GM19324 (cell line): ENCODE measurements around the gene CCDC90B.

Source experiments
- ATAC-seq: cut with Tn5 transposase; IDR thresholded peaks from one replicate; pipeline ENCODE4 v1.9.1; 2021; ENCODE audit warnings: mild to moderate bottlenecking, moderate library complexity; ENCODE audit not compliant: unreplicated experiment, low FRiP score

CCDC90B gene

DNA sequence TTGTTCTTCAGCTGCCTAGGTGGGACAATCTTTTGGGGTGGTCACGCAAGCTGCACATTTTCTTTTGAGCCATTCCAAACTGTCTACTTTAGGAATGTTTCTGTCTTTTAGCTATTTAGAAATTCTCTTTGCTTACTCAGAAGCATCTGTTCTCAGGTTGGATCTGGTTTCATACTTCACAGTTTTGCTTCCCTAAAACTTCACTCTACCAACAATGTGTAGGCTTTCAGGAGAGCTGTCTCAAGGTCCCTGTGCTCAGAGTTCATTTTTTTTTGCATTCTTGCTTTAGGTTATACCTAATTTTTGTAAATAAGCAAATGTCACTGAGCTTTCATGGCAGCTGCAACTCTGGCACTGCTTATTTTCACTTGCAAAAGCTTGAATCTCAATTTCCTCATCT is 36.7 kb downstream of the CCDC90B start:
- ATAC-seq = no peak

DNA sequence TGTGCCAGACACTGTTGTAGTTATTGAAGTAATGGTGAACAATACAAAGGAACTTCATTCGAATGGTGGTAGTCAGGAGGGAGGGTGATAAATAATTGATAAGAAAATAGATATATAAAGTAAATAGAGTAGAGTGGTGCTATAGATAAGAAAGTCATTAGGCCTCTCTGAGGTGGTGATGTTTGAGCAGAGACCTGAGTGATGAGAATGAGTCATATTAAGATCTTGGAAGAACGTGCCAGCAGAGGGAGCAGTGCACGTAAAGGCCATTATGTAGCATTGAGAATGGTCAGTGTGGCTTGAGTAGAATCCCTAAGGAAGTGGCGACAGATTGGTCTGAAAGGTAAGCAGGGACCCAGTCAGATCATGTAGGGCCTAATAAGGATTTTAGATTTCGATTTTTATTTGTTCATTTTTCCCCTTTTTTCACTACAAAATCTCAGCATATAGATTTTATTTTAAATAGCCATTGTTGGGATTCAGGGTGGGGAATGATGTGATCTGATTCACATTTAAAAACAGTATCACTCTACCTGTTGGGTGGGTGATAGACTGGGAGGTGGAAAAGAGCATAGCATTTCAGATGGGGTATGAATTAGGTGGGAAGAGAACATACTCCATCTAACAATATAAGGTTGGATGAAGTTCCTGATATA is 44.7 kb downstream of the CCDC90B start:
- no peak for ATAC-seq

DNA sequence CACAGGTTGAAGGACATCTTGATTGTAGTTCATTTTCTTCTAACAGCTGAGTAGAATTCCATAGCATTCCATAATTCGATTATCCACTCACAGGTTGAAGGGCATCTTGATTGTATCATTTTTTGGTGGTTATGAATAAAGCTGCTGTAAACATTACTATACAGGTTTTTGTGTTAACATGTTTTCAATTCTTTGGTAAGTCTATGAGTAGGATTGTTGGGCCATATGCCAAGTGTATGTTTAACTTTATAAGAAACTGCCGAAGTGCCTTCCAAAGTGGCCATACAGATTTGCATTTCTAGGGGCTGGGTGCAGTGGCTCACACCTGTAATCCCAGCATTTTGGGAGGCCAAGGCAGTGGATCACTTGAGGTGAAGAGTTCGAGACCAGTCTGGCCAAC is 48.1 kb downstream of the CCDC90B start:
- no peak for ATAC-seq

DNA sequence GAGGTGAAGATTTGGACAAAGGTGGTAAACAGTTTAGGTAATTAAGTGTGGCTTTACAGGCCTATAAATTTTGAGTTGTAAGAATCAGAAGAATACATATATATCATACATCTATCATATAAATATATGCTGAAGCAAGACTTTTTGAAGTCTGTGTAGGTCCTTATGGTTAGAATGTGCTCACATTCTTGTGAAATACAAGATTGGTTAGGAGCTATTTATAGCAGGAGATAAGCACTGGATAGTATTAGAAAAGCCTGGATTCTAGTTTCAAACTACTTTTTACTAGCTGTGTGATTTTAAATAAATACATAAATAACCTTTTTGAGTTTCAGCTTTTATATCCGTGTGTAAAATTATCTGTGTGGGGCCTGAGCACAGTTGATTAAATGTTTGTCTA is 50.3 kb downstream of the CCDC90B start:
- ATAC-seq = no peak

DNA sequence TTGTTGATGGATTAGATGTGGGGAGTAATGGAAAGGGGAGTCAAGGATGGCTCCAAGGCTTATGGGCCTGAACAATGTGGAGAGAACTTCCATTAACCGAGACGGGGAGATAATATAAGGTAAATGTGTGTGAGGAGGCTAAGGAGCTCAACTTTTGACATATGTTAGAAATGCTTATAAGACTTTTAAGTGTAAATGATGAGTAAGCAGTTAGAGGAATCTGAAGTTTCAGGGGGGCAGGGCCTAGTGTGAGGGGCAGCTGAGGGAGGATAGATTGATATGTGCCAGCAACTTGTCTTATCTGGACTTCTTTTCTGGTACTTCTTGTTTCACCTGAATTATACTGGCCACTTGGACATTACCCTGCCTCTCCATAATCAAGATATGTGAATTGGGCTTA is 62.7 kb downstream of the CCDC90B start:
- ATAC-seq = no peak

DNA sequence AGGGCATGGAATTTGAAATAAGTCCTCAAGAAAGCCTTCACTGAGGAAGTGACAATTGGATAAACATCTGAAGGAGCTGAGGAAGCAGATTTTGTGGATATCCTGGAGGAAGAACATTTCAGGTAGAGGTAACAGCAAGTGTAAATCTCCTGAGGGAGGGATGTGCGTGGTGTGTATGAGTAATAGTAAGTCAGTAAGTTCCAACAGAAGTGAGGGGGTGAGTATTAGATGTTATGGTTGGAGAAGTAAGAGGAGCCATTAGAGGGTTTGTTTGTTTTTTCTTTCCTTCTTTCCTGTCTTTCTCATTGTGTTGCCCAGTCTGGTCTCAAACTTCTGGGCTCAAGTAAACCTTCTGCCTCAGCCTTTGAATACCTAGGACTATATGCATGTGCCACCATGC is 63.7 kb downstream of the CCDC90B start:
- no peak for ATAC-seq

DNA sequence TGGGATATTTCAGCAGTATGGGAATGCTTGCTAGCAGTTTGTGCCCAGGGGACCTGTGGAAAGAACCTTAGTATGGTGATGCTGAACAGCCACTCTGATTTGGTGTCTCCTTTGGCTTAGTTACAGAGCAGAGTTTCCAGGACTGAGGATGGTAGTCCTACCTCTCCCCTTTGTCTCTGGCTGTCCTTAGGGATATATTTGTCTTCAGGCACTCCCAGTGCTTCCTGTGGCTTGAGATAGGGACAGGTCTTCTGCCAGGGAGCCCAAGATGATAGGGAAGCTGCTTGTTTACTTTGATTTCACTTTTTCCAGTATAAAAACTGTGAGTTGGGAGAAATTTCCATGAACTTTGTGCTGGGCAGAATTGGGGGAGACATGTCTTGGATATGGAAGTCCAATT is 64.5 kb downstream of the CCDC90B start:
- ATAC-seq = no peak

DNA sequence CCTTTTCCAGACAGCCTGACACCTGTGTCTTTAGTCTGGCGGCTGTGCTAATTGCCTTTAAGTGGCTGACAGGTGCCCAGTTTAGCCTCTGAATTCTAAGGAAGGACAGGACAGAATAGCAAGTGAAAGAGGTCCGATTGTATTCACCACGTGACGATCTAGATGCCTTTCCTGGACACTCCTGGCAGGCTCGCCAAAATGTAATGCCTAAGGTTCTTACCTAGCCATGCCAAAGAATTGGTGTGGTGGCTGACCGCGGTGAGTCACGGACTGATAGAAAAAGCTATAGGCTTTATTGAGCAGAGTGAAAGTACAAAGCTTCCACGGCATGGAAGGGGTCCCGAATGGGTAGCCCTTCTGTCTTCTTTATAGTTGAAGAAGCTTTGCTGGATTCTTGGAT is 65.9 kb downstream of the CCDC90B start:
- ATAC-seq = no peak

DNA sequence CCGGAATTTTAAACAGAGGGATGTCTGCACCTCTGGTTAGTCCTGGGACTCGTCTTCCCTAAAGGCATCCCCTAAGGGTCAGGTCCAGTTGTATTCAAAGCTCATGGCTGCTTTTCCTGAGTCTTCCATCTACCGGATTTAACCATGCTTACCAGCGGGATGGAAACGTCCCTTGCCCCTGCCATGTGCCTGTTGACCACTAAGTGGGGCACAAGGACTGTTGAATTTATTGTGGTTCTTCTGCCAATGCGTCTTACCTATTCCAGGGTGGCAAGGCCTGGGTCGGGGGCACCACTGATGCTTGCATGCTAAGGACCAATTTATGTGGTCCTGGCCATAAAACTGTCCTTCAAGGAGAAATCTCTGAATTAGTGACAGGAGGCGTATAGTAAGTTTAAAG is 67.1 kb downstream of the CCDC90B start:
- no peak for ATAC-seq
